Astrocyte (in vitro differentiated cells and primary cell): ENCODE measurements around the gene PTGER2. TPM values are rescaled to one million over a fixed set of nuclear protein-coding genes. Genes with fewer than 3 reads are reported as not detected.
A peak's percentile ranks its signal among the peaks of the same experiment; 100 is the strongest.

Source experiments
- DNase-seq: peaks from one replicate; pipeline ENCODE4 v3.0.0-alpha.2; 2010; ENCODE audit warnings: low read depth
- FAIRE-seq: peaks from 2 replicates; lab custom pipeline; 2011; peaks lifted over from hg19 to GRCh38; lab: Jason Lieb, UNC
- H2AFZ ChIP-seq: 2 replicates; pipeline ENCODE4 v1.6.0; 2012; ENCODE audit warnings: low read depth, low read length, inconsistent platforms
- H3K27ac ChIP-seq: 2 replicates; pipeline ENCODE4 v1.5.1; 2011; ENCODE audit warnings: low read depth, low read length, inconsistent platforms
- H3K27me3 ChIP-seq: 2 replicates; pipeline ENCODE4 v1.6.0; 2011; ENCODE audit warnings: low read length, inconsistent platforms; ENCODE audit not compliant: insufficient read depth
- H3K36me3 ChIP-seq: 2 replicates; pipeline ENCODE4 v1.5.1; 2011; ENCODE audit warnings: low read length, inconsistent platforms; ENCODE audit not compliant: insufficient read depth
- H3K4me1 ChIP-seq: 2 replicates; pipeline ENCODE4 v1.5.1; 2011; ENCODE audit warnings: low read length, inconsistent platforms; ENCODE audit not compliant: insufficient read depth
- H3K4me2 ChIP-seq: 2 replicates; pipeline ENCODE4 v1.6.0; 2012; ENCODE audit warnings: low read length, inconsistent platforms
- H3K4me3 ChIP-seq: 2 replicates; pipeline ENCODE4 v1.5.1; 2011; ENCODE audit warnings: low read depth, mild to moderate bottlenecking, low read length, inconsistent platforms; ENCODE audit not compliant: insufficient read depth
- H3K79me2 ChIP-seq: 2 replicates; pipeline ENCODE4 v1.6.0; 2012; ENCODE audit warnings: mild to moderate bottlenecking, low read length, inconsistent platforms; ENCODE audit not compliant: insufficient read depth
- H3K9ac ChIP-seq: 2 replicates; pipeline ENCODE4 v1.6.0; 2012; ENCODE audit warnings: mild to moderate bottlenecking, low read length, inconsistent platforms
- H3K9me3 ChIP-seq: 2 replicates; pipeline ENCODE4 v1.5.1; 2012; ENCODE audit warnings: low read depth, mild to moderate bottlenecking, low read length, inconsistent platforms; ENCODE audit not compliant: insufficient read depth
- H4K20me1 ChIP-seq: 2 replicates; pipeline ENCODE4 v1.6.0; 2012; ENCODE audit warnings: low read length, inconsistent platforms; ENCODE audit not compliant: insufficient read depth
- H3K27ac Mint-ChIP-seq: one replicate; pipeline ENCODE4 v1.8.0; 2021; ENCODE audit warnings: mild to moderate bottlenecking, mixed read lengths; ENCODE audit not compliant: unreplicated experiment
- H3K27me3 Mint-ChIP-seq: one replicate; pipeline ENCODE4 v1.8.0; 2021; ENCODE audit warnings: low read depth, mixed read lengths; ENCODE audit not compliant: unreplicated experiment
- H3K36me3 Mint-ChIP-seq: one replicate; pipeline ENCODE4 v1.8.0; 2021; ENCODE audit warnings: low read depth, mixed read lengths; ENCODE audit not compliant: unreplicated experiment
- H3K4me1 Mint-ChIP-seq: one replicate; pipeline ENCODE4 v1.8.0; 2021; ENCODE audit warnings: low read depth, mixed read lengths; ENCODE audit not compliant: unreplicated experiment
- H3K4me3 Mint-ChIP-seq: one replicate; pipeline ENCODE4 v1.8.0; 2021; ENCODE audit warnings: mild to moderate bottlenecking, moderate library complexity, mixed read lengths; ENCODE audit not compliant: unreplicated experiment
- H3K9me3 Mint-ChIP-seq: one replicate; pipeline ENCODE4 v1.8.0; 2021; ENCODE audit warnings: mild to moderate bottlenecking, mixed read lengths; ENCODE audit not compliant: unreplicated experiment
- EZH2 ChIP-seq: IDR thresholded peaks from 2 replicates; pipeline ENCODE4 v1.6.1; 2012; ENCODE audit warnings: mild to moderate bottlenecking, low read length, inconsistent platforms; ENCODE audit not compliant: insufficient read depth
- total RNA-seq: library from RNA; stranded (reverse); gene quantifications from 2 replicates; pipeline ENCODE4 v1.2.1, GENCODE V29; 2021
- TF ChIP-seq, protein P1 (sequence below): IDR thresholded peaks from 2 replicates; pipeline ENCODE4 v1.5.1; 2011; ENCODE audit warnings: low read depth, mild to moderate bottlenecking, inconsistent platforms, low read length, moderate library complexity; ENCODE audit not compliant: insufficient read depth

PTGER2 gene
- total RNA-seq, 1 donor from 2014 or later, result not detected

GRCh38 chr14:52329678-52330369 lies 15.7 kb downstream of the PTGER2 start:
- Histone ChIP-seq H3K4me3 (no peak overlapping the region), H3K79me2 (no peaks in the 10 kb centered on the region), H3K36me3 (no peaks in the 10 kb centered on the region), H3K4me2 (no peak overlapping the region), H2AFZ (no peak overlapping the region), H3K4me1 (peaks cover 20% of the 10 kb centered on the region), H3K9ac (no peak overlapping the region), H3K27ac (no peak overlapping the region), H3K27me3 (no peaks in the 10 kb centered on the region), H3K9me3 (no peaks in the 10 kb centered on the region), H4K20me1 (no peaks in the 10 kb centered on the region)
- Mint-ChIP-seq H3K4me1 (peaks cover 16% of the 10 kb centered on the region), H3K9me3 (no peaks in the 10 kb centered on the region), H3K27ac (no peak overlapping the region), H3K36me3 (no peaks in the 10 kb centered on the region), H3K4me3 (no peak overlapping the region), H3K27me3 (no peaks in the 10 kb centered on the region)
- FAIRE-seq, result no peak
- no peak for DNase-seq
- TF ChIP-seq, protein P1, sequence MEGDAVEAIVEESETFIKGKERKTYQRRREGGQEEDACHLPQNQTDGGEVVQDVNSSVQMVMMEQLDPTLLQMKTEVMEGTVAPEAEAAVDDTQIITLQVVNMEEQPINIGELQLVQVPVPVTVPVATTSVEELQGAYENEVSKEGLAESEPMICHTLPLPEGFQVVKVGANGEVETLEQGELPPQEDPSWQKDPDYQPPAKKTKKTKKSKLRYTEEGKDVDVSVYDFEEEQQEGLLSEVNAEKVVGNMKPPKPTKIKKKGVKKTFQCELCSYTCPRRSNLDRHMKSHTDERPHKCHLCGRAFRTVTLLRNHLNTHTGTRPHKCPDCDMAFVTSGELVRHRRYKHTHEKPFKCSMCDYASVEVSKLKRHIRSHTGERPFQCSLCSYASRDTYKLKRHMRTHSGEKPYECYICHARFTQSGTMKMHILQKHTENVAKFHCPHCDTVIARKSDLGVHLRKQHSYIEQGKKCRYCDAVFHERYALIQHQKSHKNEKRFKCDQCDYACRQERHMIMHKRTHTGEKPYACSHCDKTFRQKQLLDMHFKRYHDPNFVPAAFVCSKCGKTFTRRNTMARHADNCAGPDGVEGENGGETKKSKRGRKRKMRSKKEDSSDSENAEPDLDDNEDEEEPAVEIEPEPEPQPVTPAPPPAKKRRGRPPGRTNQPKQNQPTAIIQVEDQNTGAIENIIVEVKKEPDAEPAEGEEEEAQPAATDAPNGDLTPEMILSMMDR, result no peak
- no peak for TF ChIP-seq EZH2

DNA sequence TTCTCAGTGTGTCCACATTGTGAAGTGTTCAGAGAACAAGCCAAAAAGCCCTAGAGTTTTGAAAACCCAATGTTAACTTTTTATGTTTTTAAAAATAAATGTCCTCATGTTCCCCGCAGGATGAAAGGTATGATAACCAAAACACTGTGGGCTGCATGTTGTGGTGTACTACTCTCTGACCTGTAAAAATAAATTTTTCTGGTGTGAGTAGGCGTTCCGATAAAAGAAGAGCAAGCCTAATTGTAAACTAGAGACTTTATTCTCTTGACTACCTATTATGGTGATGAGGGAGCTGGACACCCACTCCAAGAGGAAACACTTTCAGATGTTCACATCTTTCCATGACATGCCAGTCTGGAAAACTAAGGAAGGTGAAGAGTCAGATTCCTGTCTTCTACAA lies 18.2 kb downstream of the PTGER2 start:
- no peaks in the 10 kb centered on the region for H4K20me1 ChIP-seq
- Mint-ChIP-seq H3K27ac (no peak overlapping the region), H3K4me1 (peaks cover 11% of the 10 kb centered on the region), H3K36me3 (no peaks in the 10 kb centered on the region), H3K4me3 (no peak overlapping the region), H3K9me3 (no peaks in the 10 kb centered on the region), H3K27me3 (peaks cover 2% of the 10 kb centered on the region)
- H3K4me2 ChIP-seq, result peak overlapping the region; percentile 39
- no peaks in the 10 kb centered on the region for H3K79me2 ChIP-seq
- FAIRE-seq (no peak), DNase-seq (peak; percentile 59)
- no peaks in the 10 kb centered on the region for H3K9me3 ChIP-seq
- no peak overlapping the region for H3K27ac ChIP-seq
- H3K27me3 ChIP-seq, result no peaks in the 10 kb centered on the region
- H3K36me3 ChIP-seq, result no peaks in the 10 kb centered on the region
- peaks cover 20% of the 10 kb centered on the region for H3K4me1 ChIP-seq
- no peak overlapping the region for H3K9ac ChIP-seq
- no peak for TF ChIP-seq EZH2
- TF ChIP-seq, protein P1, result no peak
- H2AFZ ChIP-seq, result no peak overlapping the region
- H3K4me3 ChIP-seq, result no peak overlapping the region

GRCh38 chr14:52333108-52333507 lies 19.0 kb downstream of the PTGER2 start:
- FAIRE-seq (no peak), DNase-seq (peak; percentile 41)
- no peaks in the 10 kb centered on the region for H3K79me2 ChIP-seq
- H3K36me3 ChIP-seq, result no peaks in the 10 kb centered on the region
- peaks cover 2% of the 10 kb centered on the region for H3K27me3 Mint-ChIP-seq
- H3K4me1 ChIP-seq, result peaks cover 13% of the 10 kb centered on the region
- peak overlapping the region; percentile 15 for H3K27ac Mint-ChIP-seq
- H3K27me3 ChIP-seq, result no peaks in the 10 kb centered on the region
- H3K4me3 Mint-ChIP-seq, result no peak overlapping the region
- H3K36me3 Mint-ChIP-seq, result no peaks in the 10 kb centered on the region
- no peaks in the 10 kb centered on the region for H4K20me1 ChIP-seq
- no peak for TF ChIP-seq EZH2
- TF ChIP-seq, protein P1, result no peak
- H3K9ac ChIP-seq, result no peak overlapping the region
- H3K4me1 Mint-ChIP-seq, result peaks cover 13% of the 10 kb centered on the region
- H3K4me3 ChIP-seq, result no peak overlapping the region
- no peak overlapping the region for H3K4me2 ChIP-seq
- H2AFZ ChIP-seq, result no peak overlapping the region
- H3K9me3 ChIP-seq, result no peaks in the 10 kb centered on the region
- no peak overlapping the region for H3K27ac ChIP-seq
- no peaks in the 10 kb centered on the region for H3K9me3 Mint-ChIP-seq
